ENCODE data around the gene CORIN.

Gene CORIN

GRCh38 chr4:47668256-47668655, 169.6 kb downstream of the CORIN start:
- no peak for DNase-seq (ENCODE audit: low read depth)
- no peak for TF ChIP-seq CTCF (IDR thresholded peaks at IDR 0.05; ENCODE audit: insufficient read depth, low read depth, low read length, missing control alignments)

GRCh38 chr4:47667552-47667951, 170.3 kb downstream of the CORIN start:
- no peak for DNase-seq (ENCODE audit: low read depth)
- H3K4me3 ChIP-seq (ENCODE audit: low read depth, low read length): no peak overlapping the region
- no peak for TF ChIP-seq CTCF (IDR thresholded peaks at IDR 0.05; ENCODE audit: insufficient read depth, low read depth, low read length, missing control alignments)

More at GRCh38 chr4:47668256-47668655, 169.6 kb downstream of the CORIN start:
- H3K4me3 ChIP-seq (ENCODE audit: low read depth, low read length): no peak overlapping the region

GRCh38 chr4:47664051-47664826, 173.6 kb downstream of the CORIN start:
- H3K4me3 ChIP-seq (ENCODE audit: low read depth, low read length): no peak overlapping the region
- no peak for DNase-seq (ENCODE audit: low read depth)
- TF ChIP-seq CTCF (IDR thresholded peaks at IDR 0.05; ENCODE audit: insufficient read depth, low read depth, low read length, missing control alignments): no peak

GRCh38 chr4:47662975-47663374, 174.9 kb downstream of the CORIN start:
- TF ChIP-seq CTCF (IDR thresholded peaks at IDR 0.05; ENCODE audit: insufficient read depth, low read depth, low read length, missing control alignments): peak; percentile 29
- H3K4me3 ChIP-seq (ENCODE audit: low read depth, low read length): no peak overlapping the region
- DNase-seq (ENCODE audit: low read depth): peak; percentile 22

GRCh38 chr4:47661741-47662140, 176.1 kb downstream of the CORIN start:
- TF ChIP-seq CTCF (IDR thresholded peaks at IDR 0.05; ENCODE audit: insufficient read depth, low read depth, low read length, missing control alignments): no peak

GRCh38 chr4:47659342-47659741, 178.5 kb downstream of the CORIN start:
- no peak for DNase-seq (ENCODE audit: low read depth)
- TF ChIP-seq CTCF (IDR thresholded peaks at IDR 0.05; ENCODE audit: insufficient read depth, low read depth, low read length, missing control alignments): no peak
- H3K4me3 ChIP-seq (ENCODE audit: low read depth, low read length): no peak overlapping the region

More at GRCh38 chr4:47661741-47662140, 176.1 kb downstream of the CORIN start:
- no peak for DNase-seq (ENCODE audit: low read depth)
- no peak overlapping the region for H3K4me3 ChIP-seq (ENCODE audit: low read depth, low read length)
